CD4-positive, alpha-beta T cell treated with Interleukin-6 for 4 hours (primary cell): Measurements from ENCODE around the gene OR6K6.

Experiments
- DNase-seq: peaks from one replicate; pipeline ENCODE4 v3.0.0-alpha.2; 2020; ENCODE audit warnings: mixed read lengths

The OR6K6 gene

GRCh38 chr1:158754420-158754819, at the start of gene OR6K6:
Gene OR6K6 (plus strand): TSS chr1:158754720. CDS start chr1:158754888, 168 bp downstream.
- no peak for DNase-seq

- DNase-seq, result no peak
Observed at GRCh38 chr1:158706096-158706495, 48.4 kb upstream of the OR6K6 start.

GRCh38 chr1:158711098-158711497, 43.4 kb upstream of the OR6K6 start:
- no peak for DNase-seq

GRCh38 chr1:158714754-158715153, 39.8 kb upstream of the OR6K6 start:
- DNase-seq, result no peak

- DNase-seq, result no peak
Observed at GRCh38 chr1:158716335-158716734, 38.2 kb upstream of the OR6K6 start.

GRCh38 chr1:158717344-158717743, 37.2 kb upstream of the OR6K6 start:
- DNase-seq, result no peak

GRCh38 chr1:158719664-158720063, 34.9 kb upstream of the OR6K6 start:
- DNase-seq, result no peak

GRCh38 chr1:158720620-158721019, 33.9 kb upstream of the OR6K6 start, which contains the start of gene OR6K3:
Gene OR6K3 (minus strand): TSS chr1:158720720. CDS start chr1:158718115, 2,605 bp downstream.
- no peak for DNase-seq

GRCh38 chr1:158724442-158724841, 30.1 kb upstream of the OR6K6 start:
- no peak for DNase-seq

GRCh38 chr1:158728510-158729225, 25.9 kb upstream of the OR6K6 start:
- DNase-seq, result no peak

GRCh38 chr1:158730453-158730852, 24.1 kb upstream of the OR6K6 start:
- no peak for DNase-seq

GRCh38 chr1:158731707-158732106, 22.8 kb upstream of the OR6K6 start:
- DNase-seq, result no peak

GRCh38 chr1:158732524-158732923, 22.0 kb upstream of the OR6K6 start:
- DNase-seq, result no peak

GRCh38 chr1:158735848-158736247, 18.7 kb upstream of the OR6K6 start:
- no peak for DNase-seq

- no peak for DNase-seq
Observed at GRCh38 chr1:158752155-158752712, 2.3 kb upstream of the OR6K6 start.

- DNase-seq, result no peak
Observed at GRCh38 chr1:158771950-158772866, 17.7 kb downstream of the OR6K6 start, which contains the start of gene OR6N1. Gene OR6N1 (minus strand): TSS chr1:158772195. CDS start chr1:158766682, 5,513 bp downstream.

GRCh38 chr1:158781104-158781503, 26.6 kb downstream of the OR6K6 start, which contains the start of gene OR6N2:
Gene OR6N2 (minus strand): TSS chr1:158781204. CDS start chr1:158777635, 3,569 bp downstream.
- no peak for DNase-seq

GRCh38 chr1:158793604-158794003, 39.1 kb downstream of the OR6K6 start:
- peak; percentile 50 for DNase-seq

GRCh38 chr1:158794247-158794646, 39.7 kb downstream of the OR6K6 start:
- no peak for DNase-seq

- DNase-seq, result no peak
Observed at GRCh38 chr1:158798531-158798930, 44.0 kb downstream of the OR6K6 start.

GRCh38 chr1:158799689-158800088, 45.2 kb downstream of the OR6K6 start:
- no peak for DNase-seq

GRCh38 chr1:158800526-158800925, 46.0 kb downstream of the OR6K6 start:
- no peak for DNase-seq

GRCh38 chr1:158801396-158801795, 46.9 kb downstream of the OR6K6 start:
- DNase-seq, result no peak
